ENCODE data around the gene UMODL1.
A peak's percentile ranks its signal among the peaks of the same experiment; 100 is the strongest.
"Not testable (repeated sequence)": the region's sequence is repeated elsewhere in the genome, so short reads cannot be mapped to it uniquely, and the experiment has no call there.

Gene UMODL1

DNA sequence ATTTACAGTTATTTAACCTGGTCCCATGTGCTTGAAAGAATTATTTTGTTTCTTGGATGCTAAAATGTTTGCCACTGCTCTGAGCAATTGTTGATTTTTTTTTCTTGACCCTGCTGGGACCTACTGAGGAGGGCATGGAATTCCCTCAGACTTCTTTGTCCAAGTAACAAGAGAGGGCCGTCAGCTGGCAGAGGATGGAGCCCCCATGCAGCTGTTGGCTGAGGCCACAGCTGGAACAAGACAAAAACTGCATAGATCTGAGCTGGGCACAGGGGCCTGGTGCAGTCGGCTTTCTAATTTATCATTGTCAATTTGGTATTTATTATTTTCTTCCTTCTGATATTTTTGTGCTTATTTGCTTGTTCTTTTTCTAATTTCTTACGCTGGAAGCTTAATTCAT, 108.2 kb downstream of the UMODL1 start:
- Mint-ChIP-seq H3K27me3 (no peaks in the 10 kb centered on the region), H3K9me3 (no peaks in the 10 kb centered on the region), H3K36me3 (ENCODE audit: insufficient read depth) (no peaks in the 10 kb centered on the region), H3K27ac (ENCODE audit: low read depth) (no peak overlapping the region), H3K4me1 (no peaks in the 10 kb centered on the region), H3K4me3 (no peak overlapping the region)
- no peak for DNase-seq (ENCODE audit: low spot score in 2 of 2)
- no peak for ATAC-seq (replicated peaks; ENCODE audit: extremely low read depth, poor library complexity, severe bottlenecking)

DNA sequence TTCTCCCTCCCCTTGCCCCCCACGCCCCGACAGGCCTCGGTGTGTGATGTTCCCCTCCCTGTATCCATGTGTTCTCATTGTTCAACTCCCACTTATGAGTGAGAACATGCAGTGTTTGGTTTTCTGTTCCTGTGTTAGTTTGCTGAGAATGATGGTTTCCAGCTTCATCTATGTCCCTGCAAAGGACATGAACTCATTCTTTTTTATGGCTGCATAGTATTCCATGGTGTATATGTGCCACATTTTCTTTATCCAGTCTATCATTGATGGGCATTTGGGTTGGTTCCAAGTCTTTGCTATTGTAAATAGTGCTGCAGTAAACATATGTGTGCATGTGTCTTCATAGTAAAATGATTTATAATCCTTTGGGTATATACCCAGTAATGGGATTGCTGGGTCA, 108.9 kb downstream of the UMODL1 start:
- H3K36me3 Mint-ChIP-seq (ENCODE audit: insufficient read depth) = not testable (repeated sequence)

DNA sequence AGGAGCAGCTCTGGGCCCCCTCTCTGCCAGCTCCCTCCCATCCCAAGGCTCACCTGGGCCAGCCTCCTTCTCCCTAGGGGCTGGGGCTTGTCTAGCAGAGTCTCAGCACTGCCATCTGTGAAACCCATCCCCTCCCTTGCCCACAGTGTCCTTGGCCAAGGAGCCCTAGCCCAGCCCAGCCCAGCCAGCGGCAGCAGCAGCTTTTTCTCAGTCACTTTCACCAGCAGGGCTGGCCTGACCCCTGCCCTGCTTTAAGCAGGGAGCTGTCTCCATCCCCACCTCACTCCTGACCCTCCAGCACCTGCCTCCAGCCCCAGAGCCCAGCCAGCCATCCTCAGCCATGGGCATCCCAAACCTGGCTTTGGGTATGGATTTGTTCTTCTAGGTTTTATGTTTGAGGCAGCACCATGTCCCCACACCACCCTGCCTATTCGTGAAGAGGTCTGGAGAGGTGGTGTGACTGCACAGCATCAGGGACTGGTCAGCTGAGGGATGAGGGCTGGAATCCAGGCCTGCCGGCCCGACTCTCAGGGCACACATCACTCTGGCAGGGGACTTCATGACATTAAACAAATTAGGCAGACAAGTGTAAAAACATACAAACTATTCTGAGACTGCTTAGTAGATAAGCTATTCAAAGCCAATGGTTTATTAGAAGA, 111.7 kb downstream of the UMODL1 start:
- no peak overlapping the region for H3K4me3 Mint-ChIP-seq
- ATAC-seq (replicated peaks; ENCODE audit: extremely low read depth, poor library complexity, severe bottlenecking) (no peak), DNase-seq (ENCODE audit: low spot score in 2 of 2) (no peak)
- H3K4me1 Mint-ChIP-seq = peaks cover 22% of the 10 kb centered on the region
- no peaks in the 10 kb centered on the region for H3K27me3 Mint-ChIP-seq
- no peaks in the 10 kb centered on the region for H3K9me3 Mint-ChIP-seq
- peaks cover 4% of the 10 kb centered on the region for H3K36me3 Mint-ChIP-seq (ENCODE audit: insufficient read depth)
- H3K27ac Mint-ChIP-seq (ENCODE audit: low read depth) = no peak overlapping the region

More for the DNA sequence above, 108.9 kb downstream of the UMODL1 start:
- H3K4me1 Mint-ChIP-seq; H3K27ac Mint-ChIP-seq (ENCODE audit: low read depth); H3K9me3 Mint-ChIP-seq; ATAC-seq (replicated peaks; ENCODE audit: extremely low read depth, poor library complexity, severe bottlenecking); H3K27me3 Mint-ChIP-seq; DNase-seq (ENCODE audit: low spot score in 2 of 2); H3K4me3 Mint-ChIP-seq: not testable (repeated sequence)

DNA sequence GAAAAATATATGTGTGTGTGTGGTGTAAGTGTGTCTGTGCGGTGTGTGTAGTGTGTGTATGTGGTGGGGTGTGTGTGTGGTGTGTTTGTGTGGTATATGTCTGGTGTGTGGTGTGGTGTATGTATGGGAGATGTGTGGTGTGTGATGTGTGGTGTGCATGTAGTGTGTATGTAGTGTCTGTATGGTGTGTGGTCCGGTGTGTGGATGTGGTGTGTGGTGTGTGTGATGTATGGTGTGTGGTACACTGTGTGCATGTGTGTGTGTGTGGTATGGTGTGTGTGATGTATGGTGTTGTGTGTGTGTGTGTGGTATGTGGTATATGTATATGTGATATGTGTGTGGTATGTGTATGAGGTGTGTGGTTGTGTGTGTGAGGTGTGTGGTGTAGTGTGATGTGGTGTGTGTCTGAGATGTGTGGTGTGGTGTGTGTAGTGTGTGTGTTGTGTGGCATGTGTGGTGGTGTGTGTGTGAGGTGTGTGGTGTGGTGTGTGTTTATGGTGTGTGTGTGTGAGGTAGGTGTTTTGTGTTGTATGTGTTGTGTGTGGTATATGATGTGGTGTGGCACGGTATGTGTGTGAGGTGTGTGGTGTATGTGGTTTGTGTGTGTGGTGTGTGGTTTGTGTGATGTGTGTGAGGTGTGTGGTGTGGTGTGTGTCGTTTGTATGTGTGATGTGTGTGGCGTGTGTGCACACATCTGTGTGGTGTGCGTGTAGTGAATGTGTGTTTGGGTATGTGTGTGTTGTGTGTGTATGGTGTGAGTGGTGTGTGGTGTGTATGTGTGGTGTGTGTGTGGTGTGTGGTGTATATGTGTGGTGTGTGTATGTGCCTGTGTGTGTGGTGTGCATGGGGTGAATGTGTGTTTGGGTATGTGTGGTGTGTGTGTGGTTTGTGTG, 112.5 kb downstream of the UMODL1 start:
- H3K36me3 Mint-ChIP-seq (ENCODE audit: insufficient read depth) = peaks cover 6% of the 10 kb centered on the region
- no peak overlapping the region for H3K27ac Mint-ChIP-seq (ENCODE audit: low read depth)
- peaks cover 30% of the 10 kb centered on the region for H3K4me1 Mint-ChIP-seq
- DNase-seq (ENCODE audit: low spot score in 2 of 2) (no peak), ATAC-seq (replicated peaks; ENCODE audit: extremely low read depth, poor library complexity, severe bottlenecking) (no peak)
- H3K4me3 Mint-ChIP-seq = no peak overlapping the region
- H3K9me3 Mint-ChIP-seq = no peaks in the 10 kb centered on the region
- no peaks in the 10 kb centered on the region for H3K27me3 Mint-ChIP-seq

DNA sequence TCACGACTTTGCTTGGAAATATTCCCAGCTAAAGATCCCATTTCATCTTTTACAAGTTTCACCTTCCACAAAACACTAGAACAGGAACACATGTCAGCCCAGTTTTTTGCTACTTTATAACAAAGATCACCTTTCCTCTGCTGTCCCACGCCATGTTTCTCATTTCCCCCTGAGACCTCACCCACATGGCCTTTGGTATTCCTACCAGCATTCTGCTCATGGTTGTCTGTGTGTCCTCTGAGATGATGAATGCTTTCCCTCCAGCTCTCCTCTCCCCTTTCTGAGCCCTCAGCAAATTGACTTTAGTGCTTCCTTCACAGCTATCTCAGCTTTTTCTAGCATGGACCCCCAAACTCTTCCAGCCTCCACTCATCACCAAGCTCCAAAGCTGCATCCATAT, 115.5 kb downstream of the UMODL1 start:
- peak overlapping the region; percentile 91 for H3K27ac Mint-ChIP-seq (ENCODE audit: low read depth)
- no peak for ATAC-seq (replicated peaks; ENCODE audit: extremely low read depth, poor library complexity, severe bottlenecking)

DNA sequence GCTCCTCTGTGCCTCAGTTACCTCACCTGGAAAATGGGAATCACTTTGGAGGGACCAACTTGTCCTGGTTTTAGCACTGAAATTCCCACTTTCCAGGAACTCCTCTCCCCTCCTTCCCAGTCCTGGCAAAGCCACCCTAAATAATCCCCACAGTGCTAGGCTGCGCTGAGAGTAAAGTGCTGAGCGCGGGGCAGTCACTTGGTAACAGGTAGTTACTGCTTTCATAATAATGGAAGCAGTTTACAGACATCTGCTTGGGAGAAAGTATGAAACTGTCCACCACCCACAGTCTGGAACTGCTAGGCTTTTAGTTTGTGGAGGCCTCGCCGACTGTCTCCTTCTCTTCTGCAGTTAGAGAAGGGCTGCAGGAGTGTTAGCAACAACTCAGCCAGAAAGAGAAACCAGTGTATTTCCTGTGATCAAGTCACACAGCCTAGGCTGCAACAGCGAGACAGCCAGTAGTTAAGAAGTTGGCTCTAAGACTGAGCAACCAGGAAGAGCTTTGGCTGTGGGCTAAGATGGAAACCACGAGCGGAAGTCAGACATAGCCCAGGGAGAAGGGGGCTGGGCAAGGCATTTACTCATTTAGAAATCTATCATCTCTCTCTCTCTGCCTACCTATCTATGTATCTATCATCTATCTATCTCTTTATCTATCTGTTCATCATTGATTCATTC, 117.0 kb downstream of the UMODL1 start:
- ATAC-seq (replicated peaks; ENCODE audit: extremely low read depth, poor library complexity, severe bottlenecking) = peak; percentile 94
- Mint-ChIP-seq H3K4me1 (peaks cover 67% of the 10 kb centered on the region), H3K4me3 (peak overlapping the region; percentile 52), H3K9me3 (no peaks in the 10 kb centered on the region), H3K27me3 (no peaks in the 10 kb centered on the region), H3K36me3 (ENCODE audit: insufficient read depth) (peaks cover 7% of the 10 kb centered on the region), H3K27ac (ENCODE audit: low read depth) (peak overlapping the region; percentile 91)
- peak; percentile 55 to 82 for DNase-seq (ENCODE audit: low spot score in 2 of 2)

More for the DNA sequence above, 115.5 kb downstream of the UMODL1 start:
- Mint-ChIP-seq H3K9me3 (no peaks in the 10 kb centered on the region), H3K4me1 (peaks cover 52% of the 10 kb centered on the region), H3K36me3 (ENCODE audit: insufficient read depth) (peaks cover 6% of the 10 kb centered on the region), H3K4me3 (no peak overlapping the region), H3K27me3 (no peaks in the 10 kb centered on the region)
- DNase-seq (ENCODE audit: low spot score in 2 of 2) = no peak

DNA sequence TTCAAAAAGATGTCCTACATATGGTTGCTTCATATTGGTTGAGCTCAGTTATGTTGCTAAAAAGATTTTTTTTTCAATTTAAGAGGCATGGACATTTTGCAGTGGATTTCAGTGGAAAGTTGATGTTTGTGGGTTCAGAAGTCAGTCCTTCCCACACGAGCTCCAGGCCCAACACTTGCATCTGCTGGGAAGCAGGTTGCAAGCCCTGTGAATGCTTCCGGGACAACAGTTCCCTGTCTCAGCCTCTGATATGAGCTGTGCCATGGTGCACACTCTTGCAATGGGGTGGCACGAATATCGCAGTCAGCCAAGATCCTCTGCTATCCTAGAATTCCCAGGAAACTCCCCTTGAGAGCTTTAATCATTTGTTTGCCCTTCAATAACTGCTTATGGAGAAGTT, 117.5 kb downstream of the UMODL1 start:
- peaks cover 73% of the 10 kb centered on the region for H3K4me1 Mint-ChIP-seq
- ATAC-seq (replicated peaks; ENCODE audit: extremely low read depth, poor library complexity, severe bottlenecking) = no peak
- H3K27me3 Mint-ChIP-seq = no peaks in the 10 kb centered on the region
- H3K27ac Mint-ChIP-seq (ENCODE audit: low read depth) = peak overlapping the region; percentile 91
- peak overlapping the region; percentile 52 for H3K4me3 Mint-ChIP-seq
- peaks cover 9% of the 10 kb centered on the region for H3K36me3 Mint-ChIP-seq (ENCODE audit: insufficient read depth)
- no peak for DNase-seq (ENCODE audit: low spot score in 2 of 2)
- no peaks in the 10 kb centered on the region for H3K9me3 Mint-ChIP-seq

DNA sequence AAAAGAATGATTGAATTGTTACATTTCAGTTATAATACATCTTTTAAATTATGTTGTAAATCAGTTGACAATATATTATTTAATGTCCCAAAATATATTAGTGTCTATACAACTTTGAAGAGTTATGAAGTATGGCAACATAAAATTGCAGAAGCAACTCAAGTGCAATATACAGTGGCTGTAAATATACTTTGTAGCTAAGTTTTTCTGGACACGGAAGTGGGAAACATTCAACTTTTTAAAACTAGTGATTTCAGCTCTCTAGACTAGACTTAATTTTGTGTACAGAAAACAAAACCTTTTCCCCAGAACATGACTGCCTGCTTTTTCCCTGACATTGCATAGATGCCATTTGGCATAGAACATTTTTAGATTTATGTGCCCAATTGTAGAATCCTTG, 118.3 kb downstream of the UMODL1 start:
- Mint-ChIP-seq H3K4me3 (peak overlapping the region; percentile 61), H3K9me3 (no peaks in the 10 kb centered on the region), H3K27ac (ENCODE audit: low read depth) (no peak overlapping the region), H3K27me3 (no peaks in the 10 kb centered on the region), H3K36me3 (ENCODE audit: insufficient read depth) (peaks cover 9% of the 10 kb centered on the region), H3K4me1 (peaks cover 78% of the 10 kb centered on the region)
- ATAC-seq (replicated peaks; ENCODE audit: extremely low read depth, poor library complexity, severe bottlenecking) (no peak), DNase-seq (ENCODE audit: low spot score in 2 of 2) (no peak)

DNA sequence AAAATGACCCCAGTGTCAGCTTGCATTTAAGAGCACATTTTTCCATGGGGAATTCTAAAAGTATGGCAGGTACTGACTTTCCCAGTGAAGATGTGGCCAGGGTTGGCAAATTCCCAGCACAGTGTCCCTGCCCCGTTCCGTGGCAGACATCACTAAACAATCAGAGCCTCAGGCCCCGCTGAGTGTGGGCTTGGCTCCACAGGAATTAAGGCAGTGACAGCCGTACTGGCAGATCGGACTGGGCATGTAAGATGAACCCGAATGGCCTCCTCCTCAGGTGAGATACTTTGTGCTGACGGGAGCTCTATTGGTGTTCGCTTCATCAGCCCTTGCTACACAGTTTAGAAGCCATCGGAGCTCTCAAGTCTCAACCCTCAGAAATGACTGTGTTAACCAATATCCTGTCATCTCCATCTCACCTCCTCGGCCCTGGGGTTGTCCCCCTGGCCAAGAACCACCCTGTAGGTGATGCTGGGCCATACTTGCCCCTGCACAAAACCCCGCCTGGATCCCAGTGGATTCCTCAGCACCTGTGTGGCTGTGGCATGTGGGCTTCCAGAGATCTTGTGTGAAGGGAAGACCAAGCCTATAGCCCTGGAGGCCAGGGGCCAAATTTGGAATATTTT, 118.9 kb downstream of the UMODL1 start:
- H3K27me3 Mint-ChIP-seq = no peaks in the 10 kb centered on the region
- ATAC-seq (replicated peaks; ENCODE audit: extremely low read depth, poor library complexity, severe bottlenecking) (peak; percentile 37), DNase-seq (ENCODE audit: low spot score in 2 of 2) (peak in 1 of 2 donors; percentile 22)
- no peaks in the 10 kb centered on the region for H3K9me3 Mint-ChIP-seq
- H3K4me3 Mint-ChIP-seq = peak overlapping the region; percentile 61
- H3K4me1 Mint-ChIP-seq = peaks cover 79% of the 10 kb centered on the region
- H3K36me3 Mint-ChIP-seq (ENCODE audit: insufficient read depth) = peaks cover 9% of the 10 kb centered on the region
- peak overlapping the region; percentile 63 for H3K27ac Mint-ChIP-seq (ENCODE audit: low read depth)

DNA sequence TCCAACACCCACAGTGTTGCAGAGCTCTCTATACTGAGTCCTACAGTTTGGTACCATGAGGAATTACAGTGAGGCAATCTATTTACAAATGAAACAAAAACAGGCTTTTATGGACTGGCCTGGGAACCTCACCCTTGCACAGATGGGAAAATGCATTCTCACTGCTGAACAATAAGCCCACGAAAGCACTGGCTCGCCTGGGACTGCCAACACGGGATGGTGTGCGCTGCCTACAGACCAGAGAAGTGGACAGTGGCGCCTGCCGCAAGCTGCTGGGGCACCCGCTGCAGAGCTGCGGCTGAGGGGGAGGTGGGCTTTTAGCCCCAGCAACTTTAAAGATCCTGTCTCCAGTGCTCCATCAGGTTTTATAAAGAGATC, 119.4 kb downstream of the UMODL1 start:
- Mint-ChIP-seq H3K27ac (ENCODE audit: low read depth) (peak overlapping the region; percentile 63), H3K4me1 (peaks cover 81% of the 10 kb centered on the region), H3K27me3 (no peaks in the 10 kb centered on the region), H3K36me3 (ENCODE audit: insufficient read depth) (peaks cover 9% of the 10 kb centered on the region), H3K9me3 (no peaks in the 10 kb centered on the region), H3K4me3 (peak overlapping the region; percentile 61)
- ATAC-seq (replicated peaks; ENCODE audit: extremely low read depth, poor library complexity, severe bottlenecking) (no peak), DNase-seq (ENCODE audit: low spot score in 2 of 2) (no peak)

DNA sequence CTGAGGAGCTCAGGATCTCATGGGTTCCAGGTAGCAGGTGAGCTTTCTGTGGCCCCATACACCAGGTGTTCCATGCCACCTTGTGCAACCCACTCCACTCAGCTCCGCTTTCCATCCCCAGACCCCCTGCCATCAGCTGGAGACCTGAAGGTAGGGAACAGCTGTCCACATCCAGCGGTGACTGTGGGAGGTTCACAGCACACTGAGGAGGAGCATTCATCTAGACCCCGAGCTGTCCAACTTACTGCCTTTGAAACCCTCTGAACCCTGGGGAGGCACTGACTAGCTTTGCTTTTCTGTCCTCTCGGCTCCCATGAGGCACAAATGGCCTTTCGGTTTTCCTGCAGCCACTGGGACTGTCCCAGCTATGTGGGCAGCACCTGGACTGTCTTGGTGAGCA, 119.9 kb downstream of the UMODL1 start:
- DNase-seq (ENCODE audit: low spot score in 2 of 2) (no peak), ATAC-seq (replicated peaks; ENCODE audit: extremely low read depth, poor library complexity, severe bottlenecking) (no peak)
- no peaks in the 10 kb centered on the region for H3K27me3 Mint-ChIP-seq
- no peak overlapping the region for H3K27ac Mint-ChIP-seq (ENCODE audit: low read depth)
- peaks cover 79% of the 10 kb centered on the region for H3K4me1 Mint-ChIP-seq
- no peak overlapping the region for H3K4me3 Mint-ChIP-seq
- H3K9me3 Mint-ChIP-seq = no peaks in the 10 kb centered on the region
- H3K36me3 Mint-ChIP-seq (ENCODE audit: insufficient read depth) = peaks cover 8% of the 10 kb centered on the region
